Activated CD4-positive, alpha-beta T cell treated with anti-CD3 and anti-CD28 coated beads for 1 hour (primary cell): ENCODE data around the gene ADM.

Experiments used
- DNase-seq: peaks from one replicate; pipeline ENCODE4 v3.0.0-alpha.2; 2020

Gene ADM

GRCh38 chr11:10291801-10292638 lies 12.9 kb upstream of the ADM start:
- DNase-seq = no peak

- DNase-seq = peak; percentile 70
These were observed 11.2 kb upstream of the ADM start, which contains the start of gene SBF2 for GRCh38 chr11:10293423-10294289. TSS of gene SBF2 (minus strand) at chr11:10294219. CDS start at chr11:10294069, 150 bp downstream.

- no peak for DNase-seq
These were observed 10.5 kb upstream of the ADM start for GRCh38 chr11:10294290-10294953.

- no peak for DNase-seq
These were observed 9.6 kb upstream of the ADM start for GRCh38 chr11:10295064-10295901.

GRCh38 chr11:10298342-10298741 lies 6.5 kb upstream of the ADM start:
- no peak for DNase-seq

- DNase-seq = no peak
These were observed 3.1 kb upstream of the ADM start for GRCh38 chr11:10301656-10302358.

GRCh38 chr11:10302359-10302743 lies 2.5 kb upstream of the ADM start:
- DNase-seq = no peak

- DNase-seq = peak; percentile 58
These were observed 1.9 kb upstream of the ADM start for GRCh38 chr11:10302744-10303557.

- DNase-seq = peak; percentile 18
These were observed 1.1 kb upstream of the ADM start for GRCh38 chr11:10303558-10304363.

GRCh38 chr11:10305262-10305963 lies 540 bp downstream of the ADM start:
- peak; percentile 16 for DNase-seq

GRCh38 chr11:10305964-10306918 lies 1.4 kb downstream of the ADM start:
- DNase-seq = no peak

GRCh38 chr11:10307022-10307399 lies 2.1 kb downstream of the ADM start:
- no peak for DNase-seq

GRCh38 chr11:10307400-10308200 lies 2.7 kb downstream of the ADM start:
- DNase-seq = peak; percentile 74

GRCh38 chr11:10308201-10308954 lies 3.5 kb downstream of the ADM start:
- no peak for DNase-seq

- no peak for DNase-seq
These were observed 4.6 kb downstream of the ADM start for GRCh38 chr11:10309163-10310093.
